Endodermal cell (in vitro differentiated cells): Measurements from ENCODE around the gene MMD. TPM values are rescaled to one million over a fixed set of nuclear protein-coding genes. Genes with fewer than 3 reads are reported as not detected.

Experiments
- DNase-seq: peaks from one replicate; pipeline ENCODE4 v3.0.0-alpha.2; 2017
- H3K27ac ChIP-seq: 2 replicates; pipeline ENCODE4 v1.5.1; 2013; ENCODE audit warnings: mild to moderate bottlenecking, low read depth, low read length, moderate library complexity
- H3K27me3 ChIP-seq: 2 replicates; pipeline ENCODE4 v1.6.1; 2013; ENCODE audit warnings: mild to moderate bottlenecking, low read length, moderate library complexity; ENCODE audit not compliant: insufficient read depth, control insufficient read depth, poor library complexity, severe bottlenecking
- H3K36me3 ChIP-seq: 2 replicates; pipeline ENCODE4 v1.7.0; 2013; ENCODE audit warnings: mild to moderate bottlenecking, low read length, moderate library complexity; ENCODE audit not compliant: control insufficient read depth, insufficient read depth
- H3K4me1 ChIP-seq: one replicate; pipeline ENCODE4 v1.7.0; 2013; ENCODE audit warnings: low read length; ENCODE audit not compliant: control insufficient read depth, insufficient read depth
- H3K4me3 ChIP-seq: 2 replicates; pipeline ENCODE4 v1.5.1; 2013; ENCODE audit warnings: mild to moderate bottlenecking, low read length, moderate library complexity
- H3K9ac ChIP-seq: 2 replicates; pipeline ENCODE4 v1.6.1; 2013; ENCODE audit warnings: mild to moderate bottlenecking, low read length, moderate library complexity; ENCODE audit not compliant: poor library complexity, severe bottlenecking; ENCODE audit errors: extremely low read depth
- H3K9me3 ChIP-seq: 2 replicates; pipeline ENCODE4 v1.6.1; 2013; ENCODE audit warnings: mild to moderate bottlenecking, low read length, moderate library complexity; ENCODE audit not compliant: control insufficient read depth
- H3K27ac Mint-ChIP-seq: 2 replicates; pipeline ENCODE4 v1.8.0; 2020; ENCODE audit warnings: mixed read lengths
- H3K27me3 Mint-ChIP-seq: 2 replicates; pipeline ENCODE4 v1.8.0; 2021; ENCODE audit warnings: mild to moderate bottlenecking, mixed read lengths; ENCODE audit not compliant: insufficient read depth
- H3K36me3 Mint-ChIP-seq: 2 replicates; pipeline ENCODE4 v1.8.0; 2020; ENCODE audit warnings: low read depth, mixed read lengths
- H3K4me1 Mint-ChIP-seq: 2 replicates; pipeline ENCODE4 v1.8.0; 2020; ENCODE audit warnings: mixed read lengths
- H3K4me3 Mint-ChIP-seq: 2 replicates; pipeline ENCODE4 v1.8.0; 2020; ENCODE audit warnings: mild to moderate bottlenecking, moderate library complexity, mixed read lengths
- H3K9me3 Mint-ChIP-seq: 2 replicates; pipeline ENCODE4 v1.8.0; 2020; ENCODE audit warnings: mild to moderate bottlenecking, mixed read lengths
- CTCF ChIP-seq: fragments of 200-600 bp; sonication (generic); conservative IDR thresholded peaks from 2 replicates; pipeline ENCODE4 v1.5.0; 2021; ENCODE audit warnings: antibody characterized with exemption, mild to moderate bottlenecking
- WGBS, 2 experiments: methylation state at CpG; one replicate each; pipeline versions ENCODE4 v1.1.5 to v1.1.7; 2013; ENCODE audit warnings: missing lambda C conversion rate in 2 of 2, mixed read lengths in 1 of 2; ENCODE audit not compliant: insufficient coverage in 1 of 2, insufficient read length in 1 of 2; 5-methylcytosine and 5-hydroxymethylcytosine counted together
- total RNA-seq, 2 donors: library from RNA; stranded (reverse); fragmentation: NEBNext Ultra II Directional in 1 of 2; extraction: Animal tissue kit (Norgen Biotek cat#: 25700) in 1 of 2; gene quantifications; 2 replicates in 1 of 2; 3 replicates in 1 of 2; pipeline ENCODE4 v1.2.1, GENCODE V29; 2021

The MMD gene
- total RNA-seq, 2 donors from 2014 or later: 40.1 to 40.2 TPM

- Mint-ChIP-seq H3K4me1 (peaks cover 5% of the 10 kb centered on the region), H3K36me3 (no peaks in the 10 kb centered on the region), H3K27ac (no peak overlapping the region), H3K4me3 (no peak overlapping the region), H3K27me3 (no peaks in the 10 kb centered on the region), H3K9me3 (no peaks in the 10 kb centered on the region)
- no peak for TF ChIP-seq CTCF
- 92 to 96% methylated on average over 3 of the region's 3 CpGs for WGBS, 2 experiments
- H3K36me3 ChIP-seq: no peaks in the 10 kb centered on the region
- no peak for DNase-seq
- no peaks in the 10 kb centered on the region for H3K4me1 ChIP-seq
- no peak overlapping the region for H3K4me3 ChIP-seq
- H3K9me3 ChIP-seq: no peaks in the 10 kb centered on the region
- no peaks in the 10 kb centered on the region for H3K27me3 ChIP-seq
- no peak overlapping the region for H3K9ac ChIP-seq
- no peak overlapping the region for H3K27ac ChIP-seq
Observed at GRCh38 chr17:55386796-55387332, 34.8 kb downstream of the MMD start.

GRCh38 chr17:55384643-55385232 lies 36.9 kb downstream of the MMD start:
- Histone ChIP-seq H3K9ac (no peak overlapping the region), H3K27ac (no peak overlapping the region), H3K4me1 (no peaks in the 10 kb centered on the region), H3K27me3 (no peaks in the 10 kb centered on the region), H3K4me3 (no peak overlapping the region), H3K36me3 (no peaks in the 10 kb centered on the region), H3K9me3 (no peaks in the 10 kb centered on the region)
- H3K36me3 Mint-ChIP-seq: no peaks in the 10 kb centered on the region
- no peaks in the 10 kb centered on the region for H3K27me3 Mint-ChIP-seq
- DNase-seq: no peak
- H3K27ac Mint-ChIP-seq: no peak overlapping the region
- 89 to 96% methylated on average over 9 to 10 of the region's 10 CpGs for WGBS, 2 experiments
- no peak overlapping the region for H3K4me3 Mint-ChIP-seq
- peaks cover 9% of the 10 kb centered on the region for H3K4me1 Mint-ChIP-seq
- no peak for TF ChIP-seq CTCF
- no peaks in the 10 kb centered on the region for H3K9me3 Mint-ChIP-seq

- no peaks in the 10 kb centered on the region for H3K9me3 ChIP-seq
- DNase-seq: no peak
- 90 to 93% methylated on average over 2 to 6 of the region's 7 CpGs for WGBS, 2 experiments
- no peak overlapping the region for H3K9ac ChIP-seq
- Mint-ChIP-seq H3K27ac (no peak overlapping the region), H3K27me3 (no peaks in the 10 kb centered on the region), H3K36me3 (no peaks in the 10 kb centered on the region), H3K4me1 (peaks cover 9% of the 10 kb centered on the region), H3K4me3 (no peak overlapping the region), H3K9me3 (no peaks in the 10 kb centered on the region)
- no peak overlapping the region for H3K27ac ChIP-seq
- TF ChIP-seq CTCF: no peak
- no peaks in the 10 kb centered on the region for H3K36me3 ChIP-seq
- no peaks in the 10 kb centered on the region for H3K4me1 ChIP-seq
- no peak overlapping the region for H3K4me3 ChIP-seq
- no peaks in the 10 kb centered on the region for H3K27me3 ChIP-seq
Observed at GRCh38 chr17:55383771-55384642, 37.6 kb downstream of the MMD start.
